Stomach (tissue), 4 donors: ENCODE results near the gene CIDEB.

Experiments
- EP300 ChIP-seq: sonication (generic); formaldehyde crosslinking; IDR thresholded peaks from one replicate; pipeline ENCODE4 v1.6.1; 2017; ENCODE audit warnings: antibody characterized with exemption
- POLR2A ChIP-seq, 4 donors: fragments of 450-650 bp; IDR thresholded peaks; one replicate each; pipeline ENCODE4 v1.6.1; 2016; ENCODE audit warnings: antibody characterized with exemption in 4 of 4, control low read depth in 2 of 4, mild to moderate bottlenecking in 1 of 4, moderate library complexity in 1 of 4
- POLR2AphosphoS5 ChIP-seq, 3 donors: sonication (generic); formaldehyde crosslinking; IDR thresholded peaks; one replicate each; pipeline ENCODE4 v1.6.1; 2016; ENCODE audit warnings: antibody characterized with exemption in 3 of 3
- TF ChIP-seq, protein P1 (sequence below), 7 experiments: fragments of 450-650 bp in 4 of 7; fragments of 200-600 bp in 3 of 7; sonication (generic) in 3 of 7; IDR thresholded peaks; one replicate each; pipeline ENCODE4 v1.5.1; 2016 to 2019; ENCODE audit warnings: antibody characterized with exemption in 7 of 7, control low read depth in 2 of 7, mild to moderate bottlenecking in 1 of 7

DNA sequence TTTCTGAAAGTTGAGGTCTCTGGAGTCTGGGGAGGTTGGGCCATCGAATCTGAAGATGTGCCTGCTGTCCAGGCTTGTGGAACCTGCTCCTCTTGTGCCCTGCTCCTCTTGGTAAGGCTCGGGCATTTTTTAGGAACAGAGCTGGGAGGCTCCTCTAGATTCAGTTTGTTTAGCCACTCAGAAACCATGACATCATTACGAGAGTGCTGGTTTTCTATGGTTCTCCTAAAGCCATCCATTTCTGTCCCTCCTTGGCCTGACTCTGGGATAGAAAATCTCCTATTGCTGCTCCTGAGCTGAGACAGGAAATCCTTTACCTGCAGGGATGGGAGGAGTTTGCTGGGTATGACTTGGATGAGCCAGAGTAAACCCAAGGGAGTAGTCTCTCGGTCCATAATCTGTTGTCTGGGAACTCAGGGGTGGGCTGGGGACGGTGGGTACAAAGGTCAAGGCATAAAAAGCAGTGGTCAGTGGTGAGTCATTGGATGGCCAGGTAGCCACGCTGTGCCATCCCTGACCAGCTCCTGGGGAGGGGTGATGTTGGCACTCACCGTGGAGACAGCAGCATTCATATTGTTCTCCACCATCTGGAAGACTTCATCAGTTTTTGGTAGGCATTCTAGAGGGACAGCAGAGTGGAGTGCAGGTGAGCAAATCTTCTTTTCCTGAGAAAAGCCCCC, 29.5 kb upstream of the CIDEB start:
- TF ChIP-seq, protein P1, sequence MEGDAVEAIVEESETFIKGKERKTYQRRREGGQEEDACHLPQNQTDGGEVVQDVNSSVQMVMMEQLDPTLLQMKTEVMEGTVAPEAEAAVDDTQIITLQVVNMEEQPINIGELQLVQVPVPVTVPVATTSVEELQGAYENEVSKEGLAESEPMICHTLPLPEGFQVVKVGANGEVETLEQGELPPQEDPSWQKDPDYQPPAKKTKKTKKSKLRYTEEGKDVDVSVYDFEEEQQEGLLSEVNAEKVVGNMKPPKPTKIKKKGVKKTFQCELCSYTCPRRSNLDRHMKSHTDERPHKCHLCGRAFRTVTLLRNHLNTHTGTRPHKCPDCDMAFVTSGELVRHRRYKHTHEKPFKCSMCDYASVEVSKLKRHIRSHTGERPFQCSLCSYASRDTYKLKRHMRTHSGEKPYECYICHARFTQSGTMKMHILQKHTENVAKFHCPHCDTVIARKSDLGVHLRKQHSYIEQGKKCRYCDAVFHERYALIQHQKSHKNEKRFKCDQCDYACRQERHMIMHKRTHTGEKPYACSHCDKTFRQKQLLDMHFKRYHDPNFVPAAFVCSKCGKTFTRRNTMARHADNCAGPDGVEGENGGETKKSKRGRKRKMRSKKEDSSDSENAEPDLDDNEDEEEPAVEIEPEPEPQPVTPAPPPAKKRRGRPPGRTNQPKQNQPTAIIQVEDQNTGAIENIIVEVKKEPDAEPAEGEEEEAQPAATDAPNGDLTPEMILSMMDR (IDR thresholded peaks at IDR 0.05), result no peak
- TF ChIP-seq POLR2A (IDR thresholded peaks at IDR 0.05) (no peak), POLR2AphosphoS5 (IDR thresholded peaks at IDR 0.05) (no peak), EP300 (no peak)
